ENCODE measurements around the gene AMFR. TPM values are rescaled to one million over a fixed set of nuclear protein-coding genes. Genes with fewer than 3 reads are reported as not detected.

Gene AMFR
- total RNA-seq, 1 donor from 2014 or later: 136 TPM

GRCh38 chr16:56451753-56452689 lies 26.7 kb upstream of the AMFR start:
- TF ChIP-seq CTCF (IDR thresholded peaks at IDR 0.05): no peak
- H3K36me3 Mint-ChIP-seq (ENCODE audit: unreplicated experiment): peaks cover 26% of the 10 kb centered on the region
- H3K9me3 Mint-ChIP-seq (ENCODE audit: unreplicated experiment): no peaks in the 10 kb centered on the region
- H3K4me3 Mint-ChIP-seq (ENCODE audit: unreplicated experiment): peak overlapping the region; percentile 98
- peaks cover 41% of the 10 kb centered on the region for H3K4me1 Mint-ChIP-seq (ENCODE audit: unreplicated experiment)
- H3K27ac Mint-ChIP-seq (ENCODE audit: unreplicated experiment): peak overlapping the region; percentile 96
- H3K27me3 Mint-ChIP-seq (ENCODE audit: unreplicated experiment): no peaks in the 10 kb centered on the region
- DNase-seq (ENCODE audit: extremely low spot score, unreplicated experiment): no peak

DNA sequence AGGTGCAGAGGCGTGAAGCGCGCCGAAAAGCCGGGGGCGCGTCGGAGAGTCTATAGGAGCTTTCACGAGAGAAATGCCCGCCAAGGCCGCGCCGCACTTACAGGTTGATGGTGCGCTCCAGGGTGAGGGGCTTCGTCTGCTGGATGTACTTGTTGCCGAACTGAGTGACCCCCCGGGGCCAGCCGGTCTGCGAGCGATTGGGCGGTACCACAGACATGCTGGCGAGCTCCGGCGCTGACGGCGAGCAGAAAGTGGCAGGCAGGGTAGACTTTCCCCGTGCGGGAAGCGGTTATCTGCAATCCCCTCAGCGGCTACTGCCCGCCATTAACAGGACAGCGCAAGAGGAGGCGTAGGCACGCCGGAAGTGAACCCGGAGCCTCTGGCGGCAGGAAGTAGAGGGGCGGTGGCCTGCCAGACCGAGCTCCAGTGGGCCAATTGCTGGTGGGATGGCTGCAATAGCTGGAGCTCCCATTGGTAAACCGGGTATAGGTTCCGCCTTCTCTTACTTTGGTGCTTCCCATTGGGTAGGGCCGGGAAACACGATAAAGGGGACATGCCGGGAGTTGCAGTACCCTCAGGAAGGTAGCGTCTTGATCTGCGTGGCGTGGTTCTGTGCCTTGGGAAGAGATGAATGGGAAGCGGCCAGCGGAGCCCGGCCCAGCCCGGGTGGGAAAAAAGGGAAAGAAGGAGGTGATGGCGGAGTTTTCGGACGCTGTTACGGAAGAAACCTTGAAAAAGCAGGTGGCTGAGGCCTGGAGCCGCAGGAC lies 25.8 kb upstream of the AMFR start, which contains the start of the genes NUDT21 and OGFOD1:
Gene NUDT21 (minus strand): TSS at position 347 of the 767 bp plus-strand sequence. CDS start 130 bp downstream, at position 217.
Gene OGFOD1 (plus strand): TSS at position 569 of the 767 bp plus-strand sequence. CDS start 59 bp downstream, at position 628.
- peak within 1 kb of the TSS; percentile 96 for H3K27ac Mint-ChIP-seq (ENCODE audit: unreplicated experiment)
- H3K4me3 Mint-ChIP-seq (ENCODE audit: unreplicated experiment): peak within 1 kb of the TSS; percentile 98
- no peaks in the 10 kb centered on the region for H3K9me3 Mint-ChIP-seq (ENCODE audit: unreplicated experiment)
- TF ChIP-seq CTCF (IDR thresholded peaks at IDR 0.05): peak; percentile 7
- peaks cover 20% of the 10 kb centered on the region for H3K36me3 Mint-ChIP-seq (ENCODE audit: unreplicated experiment)
- DNase-seq (ENCODE audit: extremely low spot score, unreplicated experiment): peak; percentile 97
- no peaks in the 10 kb centered on the region for H3K27me3 Mint-ChIP-seq (ENCODE audit: unreplicated experiment)
- H3K4me1 Mint-ChIP-seq (ENCODE audit: unreplicated experiment): peaks cover 40% of the 10 kb centered on the region

DNA sequence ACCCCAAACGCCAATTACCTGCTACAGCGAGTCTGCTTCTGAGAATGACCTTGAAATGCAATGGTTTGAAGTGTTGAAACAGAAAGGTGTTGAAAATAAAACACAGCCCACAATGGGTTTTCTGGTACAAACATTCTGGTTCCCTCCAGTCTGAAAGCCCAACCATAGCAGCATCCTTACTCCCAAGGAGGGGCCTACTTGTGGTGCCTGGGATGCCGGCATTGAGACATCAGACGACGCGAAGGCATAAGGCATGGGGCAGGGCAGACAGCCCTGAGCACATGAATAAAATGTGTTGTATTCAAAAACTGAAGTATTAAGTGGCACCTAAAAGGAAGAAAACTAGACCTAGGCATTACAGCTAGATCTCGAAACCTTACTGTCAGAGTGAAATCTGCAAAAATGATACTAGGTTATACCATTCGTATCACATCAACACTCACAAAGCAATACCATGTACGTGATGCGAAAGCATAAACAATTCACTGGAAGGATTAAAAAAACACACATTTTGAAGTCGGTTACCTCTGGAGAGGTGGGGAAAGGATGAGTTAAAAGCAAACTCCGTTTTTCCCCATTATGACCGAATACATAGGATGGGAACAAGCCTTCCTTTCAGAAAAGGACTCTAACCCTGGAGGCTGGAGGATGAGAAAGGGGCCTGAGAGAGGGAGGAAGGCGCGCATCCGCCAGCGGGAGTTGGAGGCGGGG lies 25.1 kb upstream of the AMFR start:
- H3K4me1 Mint-ChIP-seq (ENCODE audit: unreplicated experiment): peaks cover 39% of the 10 kb centered on the region
- DNase-seq (ENCODE audit: extremely low spot score, unreplicated experiment): no peak
- H3K36me3 Mint-ChIP-seq (ENCODE audit: unreplicated experiment): peaks cover 12% of the 10 kb centered on the region

DNA sequence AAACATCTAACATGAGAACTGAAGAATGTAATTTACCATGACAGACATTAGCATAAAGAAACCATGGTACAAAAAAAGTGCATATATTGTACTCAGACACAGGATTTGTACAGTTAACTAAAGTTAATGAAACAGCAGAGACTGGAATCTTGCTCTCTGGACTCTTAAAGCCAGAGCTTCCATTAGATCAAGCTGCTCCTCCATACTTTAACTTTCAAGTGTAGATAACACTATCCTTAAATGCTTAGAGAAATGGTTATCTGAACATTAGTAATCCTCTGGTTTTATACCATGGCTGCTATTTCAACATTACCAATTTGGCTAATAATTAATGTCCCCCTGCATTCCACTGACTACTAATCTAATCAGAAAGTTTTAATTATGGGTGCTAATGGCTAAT lies 22.7 kb upstream of the AMFR start:
- no peak for DNase-seq (ENCODE audit: extremely low spot score, unreplicated experiment)
- H3K36me3 Mint-ChIP-seq (ENCODE audit: unreplicated experiment): peaks cover 6% of the 10 kb centered on the region
- no peaks in the 10 kb centered on the region for H3K27me3 Mint-ChIP-seq (ENCODE audit: unreplicated experiment)
- no peak for TF ChIP-seq CTCF (IDR thresholded peaks at IDR 0.05)
- no peak overlapping the region for H3K27ac Mint-ChIP-seq (ENCODE audit: unreplicated experiment)
- no peaks in the 10 kb centered on the region for H3K9me3 Mint-ChIP-seq (ENCODE audit: unreplicated experiment)
- no peak overlapping the region for H3K4me3 Mint-ChIP-seq (ENCODE audit: unreplicated experiment)
- peaks cover 35% of the 10 kb centered on the region for H3K4me1 Mint-ChIP-seq (ENCODE audit: unreplicated experiment)

More for the DNA sequence above, 25.1 kb upstream of the AMFR start:
- H3K4me3 Mint-ChIP-seq (ENCODE audit: unreplicated experiment): peak overlapping the region; percentile 98
- peak overlapping the region; percentile 93 for H3K27ac Mint-ChIP-seq (ENCODE audit: unreplicated experiment)
- H3K27me3 Mint-ChIP-seq (ENCODE audit: unreplicated experiment): no peaks in the 10 kb centered on the region
- no peaks in the 10 kb centered on the region for H3K9me3 Mint-ChIP-seq (ENCODE audit: unreplicated experiment)
- no peak for TF ChIP-seq CTCF (IDR thresholded peaks at IDR 0.05)

Measured in osteocyte (in vitro differentiated cells).